ENCODE data around the gene PNMA6F.

- TF ChIP-seq CTCF (IDR thresholded peaks at IDR 0.05): no peak
- TF ChIP-seq POLR2A (IDR thresholded peaks at IDR 0.05): no peak
These were observed 28.4 kb upstream of the PNMA6F start for GRCh38 chrX:153349952-153350351.

Data from Peyer's patch (tissue), 4 donors.